ENCODE measurements around the gene PCDH18.
"Not testable (repeated sequence)": the region's sequence is repeated elsewhere in the genome, so short reads cannot be mapped to it uniquely, and the experiment has no call there.

The PCDH18 gene

GRCh38 chr4:137530176-137530575 is 2.1 kb downstream of the PCDH18 start:
- no peak for DNase-seq

GRCh38 chr4:137529432-137529831 is 2.9 kb downstream of the PCDH18 start:
- DNase-seq, result no peak

- no peak for DNase-seq
Measured at GRCh38 chr4:137528673-137529072, 3.6 kb downstream of the PCDH18 start.

GRCh38 chr4:137526681-137527080 is 5.6 kb downstream of the PCDH18 start:
- no peak for DNase-seq

- DNase-seq, result no peak
Measured at GRCh38 chr4:137524725-137525369, 7.4 kb downstream of the PCDH18 start.

GRCh38 chr4:137523329-137523728 is 9.0 kb downstream of the PCDH18 start:
- no peak for DNase-seq

GRCh38 chr4:137521053-137521452 is 11.2 kb downstream of the PCDH18 start:
- no peak for DNase-seq

- DNase-seq, result no peak
Measured at GRCh38 chr4:137519406-137519805, 12.9 kb downstream of the PCDH18 start.

GRCh38 chr4:137517323-137517722 is 15.0 kb downstream of the PCDH18 start:
- DNase-seq, result not testable (repeated sequence)

- no peak for DNase-seq
Measured at GRCh38 chr4:137514406-137515111, 17.7 kb downstream of the PCDH18 start.

- DNase-seq, result peak; percentile 77
Measured at GRCh38 chr4:137510557-137511265, 21.6 kb downstream of the PCDH18 start.

GRCh38 chr4:137509855-137510282 is 22.4 kb downstream of the PCDH18 start:
- DNase-seq, result no peak

- no peak for DNase-seq
Measured at GRCh38 chr4:137502339-137503129, 29.8 kb downstream of the PCDH18 start.

GRCh38 chr4:137496267-137496666 is 36.0 kb downstream of the PCDH18 start:
- DNase-seq, result not testable (repeated sequence)

- no peak for DNase-seq
Measured at GRCh38 chr4:137495578-137495977, 36.7 kb downstream of the PCDH18 start.

- DNase-seq, result not testable (repeated sequence)
Measured at GRCh38 chr4:137483313-137483959, 48.9 kb downstream of the PCDH18 start.

GRCh38 chr4:137479657-137480056 is 52.6 kb downstream of the PCDH18 start:
- DNase-seq, result not testable (repeated sequence)

- DNase-seq, result no peak
Measured at GRCh38 chr4:137476345-137476744, 55.9 kb downstream of the PCDH18 start.

- no peak for DNase-seq
Measured at GRCh38 chr4:137474711-137475301, 57.5 kb downstream of the PCDH18 start.

- DNase-seq, result peak; percentile 35
Measured at GRCh38 chr4:137471895-137472294, 60.4 kb downstream of the PCDH18 start.

GRCh38 chr4:137471461-137471860 is 60.8 kb downstream of the PCDH18 start:
- no peak for DNase-seq

- peak; percentile 63 for DNase-seq
Measured at GRCh38 chr4:137470806-137471205, 61.5 kb downstream of the PCDH18 start.
